ENCODE data around the gene TMEM258.

The TMEM258 gene

GRCh38 chr11:61776561-61777075, 15.8 kb downstream of the TMEM258 start:
- H3K9me3 ChIP-seq (ENCODE audit: control insufficient read depth in 1 of 2, low read length in 2 of 2) = no peaks in the 10 kb centered on the region
- peaks cover 17 to 43% of the 10 kb centered on the region in 2 donors for H3K36me3 ChIP-seq (ENCODE audit: control insufficient read depth in 1 of 2, insufficient read depth in 2 of 2, low read length in 2 of 2)
- H3K4me1 ChIP-seq (ENCODE audit: control insufficient read depth in 1 of 2, insufficient read depth in 2 of 2, low read length in 2 of 2) = peaks cover 5 to 14% of the 10 kb centered on the region in 2 donors
- no peak overlapping the region for H3K9ac ChIP-seq (ENCODE audit: low read depth in 1 of 2, low read length in 2 of 2)
- no peak overlapping the region for H3K4me3 ChIP-seq (ENCODE audit: low read depth in 1 of 2, low read length in 2 of 2)
- no peak overlapping the region for H3K27ac ChIP-seq (ENCODE audit: low read depth, low read length)
- H3K27me3 ChIP-seq (ENCODE audit: control insufficient read depth in 1 of 2, insufficient read depth in 2 of 2, low read length in 2 of 2) = no peaks in the 10 kb centered on the region

GRCh38 chr11:61775606-61776554, 16.5 kb downstream of the TMEM258 start:
- Histone ChIP-seq H3K4me1 (ENCODE audit: control insufficient read depth in 1 of 2, insufficient read depth in 2 of 2, low read length in 2 of 2) (peaks cover 5 to 14% of the 10 kb centered on the region in 2 donors), H3K9ac (ENCODE audit: low read depth in 1 of 2, low read length in 2 of 2) (no peak overlapping the region), H3K9me3 (ENCODE audit: control insufficient read depth in 1 of 2, low read length in 2 of 2) (no peaks in the 10 kb centered on the region), H3K36me3 (ENCODE audit: control insufficient read depth in 1 of 2, insufficient read depth in 2 of 2, low read length in 2 of 2) (peaks cover 17 to 40% of the 10 kb centered on the region in 2 donors), H3K27ac (ENCODE audit: low read depth, low read length) (no peak overlapping the region), H3K4me3 (ENCODE audit: low read depth in 1 of 2, low read length in 2 of 2) (no peak overlapping the region), H3K27me3 (ENCODE audit: control insufficient read depth in 1 of 2, insufficient read depth in 2 of 2, low read length in 2 of 2) (no peaks in the 10 kb centered on the region)

GRCh38 chr11:61775106-61775505, 17.3 kb downstream of the TMEM258 start:
- peaks cover 5 to 14% of the 10 kb centered on the region in 2 donors for H3K4me1 ChIP-seq (ENCODE audit: control insufficient read depth in 1 of 2, insufficient read depth in 2 of 2, low read length in 2 of 2)
- H3K9ac ChIP-seq (ENCODE audit: low read depth in 1 of 2, low read length in 2 of 2) = no peak overlapping the region
- no peak overlapping the region for H3K4me3 ChIP-seq (ENCODE audit: low read depth in 1 of 2, low read length in 2 of 2)
- no peaks in the 10 kb centered on the region for H3K27me3 ChIP-seq (ENCODE audit: control insufficient read depth in 1 of 2, insufficient read depth in 2 of 2, low read length in 2 of 2)
- peaks cover 17 to 33% of the 10 kb centered on the region in 2 donors for H3K36me3 ChIP-seq (ENCODE audit: control insufficient read depth in 1 of 2, insufficient read depth in 2 of 2, low read length in 2 of 2)
- H3K9me3 ChIP-seq (ENCODE audit: control insufficient read depth in 1 of 2, low read length in 2 of 2) = no peaks in the 10 kb centered on the region
- no peak overlapping the region for H3K27ac ChIP-seq (ENCODE audit: low read depth, low read length)

- H3K27ac ChIP-seq (ENCODE audit: low read depth, low read length) = no peak overlapping the region
Observed at GRCh38 chr11:61774411-61774810, 18.0 kb downstream of the TMEM258 start.

GRCh38 chr11:61773809-61774208, 18.6 kb downstream of the TMEM258 start:
- Histone ChIP-seq H3K27me3 (ENCODE audit: control insufficient read depth in 1 of 2, insufficient read depth in 2 of 2, low read length in 2 of 2) (no peaks in the 10 kb centered on the region), H3K27ac (ENCODE audit: low read depth, low read length) (no peak overlapping the region), H3K9me3 (ENCODE audit: control insufficient read depth in 1 of 2, low read length in 2 of 2) (no peaks in the 10 kb centered on the region), H3K9ac (ENCODE audit: low read depth in 1 of 2, low read length in 2 of 2) (no peak overlapping the region), H3K4me3 (ENCODE audit: low read depth in 1 of 2, low read length in 2 of 2) (no peak overlapping the region), H3K36me3 (ENCODE audit: control insufficient read depth in 1 of 2, insufficient read depth in 2 of 2, low read length in 2 of 2) (peaks cover 17 to 22% of the 10 kb centered on the region in 2 donors), H3K4me1 (ENCODE audit: control insufficient read depth in 1 of 2, insufficient read depth in 2 of 2, low read length in 2 of 2) (peaks cover 5 to 17% of the 10 kb centered on the region in 2 donors)

More at GRCh38 chr11:61774411-61774810, 18.0 kb downstream of the TMEM258 start:
- no peaks in the 10 kb centered on the region for H3K27me3 ChIP-seq (ENCODE audit: control insufficient read depth in 1 of 2, insufficient read depth in 2 of 2, low read length in 2 of 2)
- peaks cover 5 to 14% of the 10 kb centered on the region in 2 donors for H3K4me1 ChIP-seq (ENCODE audit: control insufficient read depth in 1 of 2, insufficient read depth in 2 of 2, low read length in 2 of 2)
- H3K4me3 ChIP-seq (ENCODE audit: low read depth in 1 of 2, low read length in 2 of 2) = no peak overlapping the region
- H3K36me3 ChIP-seq (ENCODE audit: control insufficient read depth in 1 of 2, insufficient read depth in 2 of 2, low read length in 2 of 2) = peaks cover 17 to 27% of the 10 kb centered on the region in 2 donors
- no peaks in the 10 kb centered on the region for H3K9me3 ChIP-seq (ENCODE audit: control insufficient read depth in 1 of 2, low read length in 2 of 2)
- H3K9ac ChIP-seq (ENCODE audit: low read depth in 1 of 2, low read length in 2 of 2) = no peak overlapping the region

GRCh38 chr11:61773356-61773755, 19.0 kb downstream of the TMEM258 start:
- Histone ChIP-seq H3K4me3 (ENCODE audit: low read depth in 1 of 2, low read length in 2 of 2) (no peak overlapping the region), H3K27ac (ENCODE audit: low read depth, low read length) (no peak overlapping the region), H3K4me1 (ENCODE audit: control insufficient read depth in 1 of 2, insufficient read depth in 2 of 2, low read length in 2 of 2) (peaks cover 9 to 19% of the 10 kb centered on the region in 2 donors), H3K9me3 (ENCODE audit: control insufficient read depth in 1 of 2, low read length in 2 of 2) (no peaks in the 10 kb centered on the region), H3K27me3 (ENCODE audit: control insufficient read depth in 1 of 2, insufficient read depth in 2 of 2, low read length in 2 of 2) (no peaks in the 10 kb centered on the region), H3K9ac (ENCODE audit: low read depth in 1 of 2, low read length in 2 of 2) (no peak overlapping the region), H3K36me3 (ENCODE audit: control insufficient read depth in 1 of 2, insufficient read depth in 2 of 2, low read length in 2 of 2) (peaks cover 13 to 18% of the 10 kb centered on the region in 2 donors)

- Histone ChIP-seq H3K9ac (ENCODE audit: low read depth in 1 of 2, low read length in 2 of 2) (no peak overlapping the region), H3K27me3 (ENCODE audit: control insufficient read depth in 1 of 2, insufficient read depth in 2 of 2, low read length in 2 of 2) (no peaks in the 10 kb centered on the region), H3K27ac (ENCODE audit: low read depth, low read length) (no peak overlapping the region), H3K36me3 (ENCODE audit: control insufficient read depth in 1 of 2, insufficient read depth in 2 of 2, low read length in 2 of 2) (peaks cover 3 to 8% of the 10 kb centered on the region in 2 donors), H3K4me3 (ENCODE audit: low read depth in 1 of 2, low read length in 2 of 2) (no peak overlapping the region), H3K4me1 (ENCODE audit: control insufficient read depth in 1 of 2, insufficient read depth in 2 of 2, low read length in 2 of 2) (peaks cover 12 to 25% of the 10 kb centered on the region in 2 donors), H3K9me3 (ENCODE audit: control insufficient read depth in 1 of 2, low read length in 2 of 2) (no peaks in the 10 kb centered on the region)
Observed at GRCh38 chr11:61771985-61772455, 20.4 kb downstream of the TMEM258 start.

- Histone ChIP-seq H3K4me1 (ENCODE audit: control insufficient read depth in 1 of 2, insufficient read depth in 2 of 2, low read length in 2 of 2) (peaks cover 12 to 28% of the 10 kb centered on the region in 2 donors), H3K4me3 (ENCODE audit: low read depth in 1 of 2, low read length in 2 of 2) (no peak overlapping the region), H3K27me3 (ENCODE audit: control insufficient read depth in 1 of 2, insufficient read depth in 2 of 2, low read length in 2 of 2) (no peaks in the 10 kb centered on the region), H3K9me3 (ENCODE audit: control insufficient read depth in 1 of 2, low read length in 2 of 2) (no peaks in the 10 kb centered on the region), H3K27ac (ENCODE audit: low read depth, low read length) (no peak overlapping the region), H3K9ac (ENCODE audit: low read depth in 1 of 2, low read length in 2 of 2) (no peak overlapping the region), H3K36me3 (ENCODE audit: control insufficient read depth in 1 of 2, insufficient read depth in 2 of 2, low read length in 2 of 2) (peaks cover 0 to 12% of the 10 kb centered on the region in 2 donors)
Observed at GRCh38 chr11:61771195-61771894, 21.1 kb downstream of the TMEM258 start.

- Histone ChIP-seq H3K4me1 (ENCODE audit: control insufficient read depth in 1 of 2, insufficient read depth in 2 of 2, low read length in 2 of 2) (peaks cover 12 to 21% of the 10 kb centered on the region in 2 donors), H3K27ac (ENCODE audit: low read depth, low read length) (no peak overlapping the region), H3K9me3 (ENCODE audit: control insufficient read depth in 1 of 2, low read length in 2 of 2) (no peaks in the 10 kb centered on the region), H3K36me3 (ENCODE audit: control insufficient read depth in 1 of 2, insufficient read depth in 2 of 2, low read length in 2 of 2) (peaks cover 0 to 13% of the 10 kb centered on the region in 2 donors), H3K4me3 (ENCODE audit: low read depth in 1 of 2, low read length in 2 of 2) (no peak overlapping the region), H3K9ac (ENCODE audit: low read depth in 1 of 2, low read length in 2 of 2) (no peak overlapping the region), H3K27me3 (ENCODE audit: control insufficient read depth in 1 of 2, insufficient read depth in 2 of 2, low read length in 2 of 2) (no peaks in the 10 kb centered on the region)
Observed at GRCh38 chr11:61769946-61770683, 22.3 kb downstream of the TMEM258 start.
